OCI-LY7 (cell line): Measurements from ENCODE around the gene COQ8A.

Experiments
- EZH2phosphoT487 ChIP-seq: fragments of 200-600 bp; sonication (generic); IDR thresholded peaks from 2 replicates; pipeline ENCODE4 v1.6.1; 2018; ENCODE audit warnings: low read depth, borderline replicate concordance, mild to moderate bottlenecking, mixed run types, antibody characterized with exemption, low read length, moderate library complexity, mixed read lengths
- TF ChIP-seq, protein P1 (sequence below): fragments of 200-600 bp; sonication (generic); conservative IDR thresholded peaks from 2 replicates; pipeline ENCODE4 v1.5.1; 2014; ENCODE audit warnings: mild to moderate bottlenecking, antibody characterized with exemption, low read length, moderate library complexity, mixed read lengths

DNA sequence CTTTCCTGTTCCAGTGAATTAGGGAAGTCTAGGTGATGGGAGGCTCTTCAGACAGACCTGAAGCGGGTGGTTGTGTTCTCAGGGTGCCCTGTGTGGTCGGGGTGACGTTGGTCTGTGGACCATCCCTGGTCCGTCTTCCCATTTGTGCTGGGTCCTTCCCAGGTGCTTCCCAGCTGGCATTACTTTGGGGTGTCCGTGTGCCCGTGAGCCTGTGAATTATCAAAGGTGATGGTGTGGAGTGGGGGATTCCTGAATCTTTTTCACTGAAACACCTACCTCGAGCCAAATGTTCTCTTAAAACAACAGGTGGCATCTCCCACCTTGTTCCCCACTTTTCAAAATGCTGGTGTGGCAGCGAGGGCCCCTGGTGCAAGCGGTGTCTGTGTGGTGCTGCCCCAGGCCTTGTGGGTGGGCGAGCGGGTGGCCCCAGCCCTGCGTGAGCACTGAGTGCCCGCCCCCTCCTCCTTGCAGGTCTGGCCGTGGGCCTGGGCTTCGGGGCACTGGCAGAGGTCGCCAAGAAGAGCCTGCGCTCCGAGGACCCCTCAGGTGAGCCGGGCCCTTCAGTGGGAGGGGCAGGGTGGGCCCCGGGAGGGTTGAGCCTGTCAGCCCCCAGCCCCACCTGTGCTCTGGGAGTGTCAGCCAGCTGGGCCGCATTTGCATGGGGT lies 37.0 kb downstream of the COQ8A start:
- TF ChIP-seq, protein P1, sequence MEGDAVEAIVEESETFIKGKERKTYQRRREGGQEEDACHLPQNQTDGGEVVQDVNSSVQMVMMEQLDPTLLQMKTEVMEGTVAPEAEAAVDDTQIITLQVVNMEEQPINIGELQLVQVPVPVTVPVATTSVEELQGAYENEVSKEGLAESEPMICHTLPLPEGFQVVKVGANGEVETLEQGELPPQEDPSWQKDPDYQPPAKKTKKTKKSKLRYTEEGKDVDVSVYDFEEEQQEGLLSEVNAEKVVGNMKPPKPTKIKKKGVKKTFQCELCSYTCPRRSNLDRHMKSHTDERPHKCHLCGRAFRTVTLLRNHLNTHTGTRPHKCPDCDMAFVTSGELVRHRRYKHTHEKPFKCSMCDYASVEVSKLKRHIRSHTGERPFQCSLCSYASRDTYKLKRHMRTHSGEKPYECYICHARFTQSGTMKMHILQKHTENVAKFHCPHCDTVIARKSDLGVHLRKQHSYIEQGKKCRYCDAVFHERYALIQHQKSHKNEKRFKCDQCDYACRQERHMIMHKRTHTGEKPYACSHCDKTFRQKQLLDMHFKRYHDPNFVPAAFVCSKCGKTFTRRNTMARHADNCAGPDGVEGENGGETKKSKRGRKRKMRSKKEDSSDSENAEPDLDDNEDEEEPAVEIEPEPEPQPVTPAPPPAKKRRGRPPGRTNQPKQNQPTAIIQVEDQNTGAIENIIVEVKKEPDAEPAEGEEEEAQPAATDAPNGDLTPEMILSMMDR, result no peak
- no peak for TF ChIP-seq EZH2phosphoT487
